Inferior parietal cortex (tissue), 1 donor: ENCODE data around the gene DIAPH1.
A peak's percentile ranks its signal among the peaks of the same experiment; 100 is the strongest.

Source experiments
- DNase-seq: peaks from one replicate; pipeline ENCODE4 v3.0.0-alpha.2; 2016; ENCODE audit errors: extremely low spot score

Gene DIAPH1

GRCh38 chr5:141519605-141520565 lies 98.9 kb downstream of the DIAPH1 start:
- DNase-seq = no peak

DNA sequence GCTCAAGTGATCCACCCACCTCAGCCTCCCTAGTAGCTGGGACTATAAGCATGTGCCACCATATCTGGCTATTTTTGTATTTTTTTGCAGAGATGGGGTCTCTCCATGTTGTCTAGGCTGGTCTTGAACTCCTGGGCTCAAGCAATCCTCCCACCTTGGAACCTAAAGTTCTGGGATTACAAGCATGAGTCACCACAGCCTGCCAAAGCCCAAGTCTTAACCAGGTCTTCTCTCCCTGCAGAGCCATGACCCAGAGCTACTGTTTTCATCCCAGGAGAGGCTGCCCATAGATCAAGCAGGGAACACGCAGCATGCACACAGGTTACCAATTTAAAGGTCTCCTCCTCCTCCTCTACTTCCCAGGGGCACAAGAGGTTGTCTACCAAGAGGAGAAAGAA lies 100.2 kb downstream of the DIAPH1 start:
- no peak for DNase-seq

GRCh38 chr5:141517880-141518617 lies 100.8 kb downstream of the DIAPH1 start:
- no peak for DNase-seq

DNA sequence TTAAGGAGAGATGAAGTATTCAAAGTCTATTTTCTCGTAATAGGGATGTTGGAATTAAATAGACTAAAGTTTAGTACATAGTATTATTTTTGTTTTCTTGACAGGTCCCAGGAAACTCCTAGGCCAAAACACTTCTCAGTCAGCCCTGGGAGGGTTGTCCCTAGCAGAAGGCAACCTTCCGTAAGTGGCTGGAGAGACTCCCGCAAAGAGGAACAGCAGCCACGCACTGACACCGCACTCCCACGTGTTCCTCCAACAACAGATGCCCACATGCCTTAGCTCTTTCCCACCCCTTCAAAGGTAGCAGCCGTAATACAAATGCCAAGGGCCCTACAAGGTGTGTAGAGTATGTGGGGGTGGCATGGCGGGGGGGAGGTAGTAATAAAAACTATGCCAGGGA lies 101.5 kb downstream of the DIAPH1 start:
- no peak for DNase-seq

DNA sequence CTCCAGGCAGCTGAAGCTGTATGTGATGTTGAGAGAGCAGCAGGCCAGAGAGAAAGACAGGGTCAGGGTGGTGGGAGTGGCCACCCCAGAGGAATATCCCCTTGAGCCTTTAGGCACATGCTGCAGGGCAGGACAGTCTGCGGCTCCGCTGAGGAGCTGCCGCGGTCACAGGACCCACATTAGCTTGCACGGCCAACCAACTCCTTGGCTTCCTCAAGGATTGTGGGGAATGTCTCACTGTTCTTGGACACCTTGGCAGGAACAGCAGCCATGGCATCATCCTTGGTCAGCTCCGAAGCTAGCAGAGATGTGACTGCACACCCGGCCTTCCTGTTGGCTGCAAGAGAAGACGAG lies 102.2 kb downstream of the DIAPH1 start:
- no peak for DNase-seq

GRCh38 chr5:141515946-141516671 lies 102.7 kb downstream of the DIAPH1 start:
- DNase-seq = no peak

- no peak for DNase-seq
Observed at GRCh38 chr5:141515141-141515540, 103.7 kb downstream of the DIAPH1 start.

DNA sequence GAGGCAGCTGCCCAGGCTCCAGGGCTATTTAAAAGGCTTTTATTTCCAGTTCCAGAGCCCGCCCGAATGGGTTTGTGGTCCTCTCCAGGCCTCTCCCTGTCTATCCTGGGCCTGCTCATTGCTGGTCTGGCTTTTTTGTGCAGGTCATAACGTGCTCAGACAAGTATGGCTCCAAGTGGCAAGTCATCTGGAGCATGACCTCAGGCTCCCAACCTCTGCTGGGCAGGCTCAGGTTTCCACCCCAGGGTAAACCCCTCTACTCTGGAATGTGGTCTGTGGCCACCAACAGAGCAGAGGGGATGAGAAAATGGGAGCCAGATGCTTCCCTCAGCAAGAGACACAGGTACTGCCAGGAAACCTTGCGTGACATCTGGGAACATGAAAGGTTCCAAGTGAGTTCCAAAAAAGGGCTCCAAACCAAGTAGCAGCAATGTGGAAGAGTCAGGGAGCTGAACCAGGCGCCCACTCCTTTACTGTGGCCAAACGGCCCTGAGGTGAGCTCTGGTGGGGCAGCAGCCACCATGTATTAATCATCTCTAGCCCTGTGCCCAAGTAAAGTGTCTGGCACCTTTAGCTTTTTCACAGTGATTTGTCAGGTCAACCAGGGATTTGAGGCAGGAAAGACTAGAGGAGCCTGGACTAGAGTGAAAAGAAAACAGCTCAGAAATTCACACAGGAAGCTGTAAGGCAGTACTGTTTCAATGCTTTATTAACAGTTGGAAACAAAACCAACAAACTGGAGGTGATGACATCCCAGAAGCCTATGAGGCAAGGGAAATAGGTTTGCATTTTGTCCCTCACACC lies 104.3 kb downstream of the DIAPH1 start:
- no peak for DNase-seq

- peak; percentile 76 for DNase-seq
Observed at GRCh38 chr5:141513627-141514329, 105.0 kb downstream of the DIAPH1 start.

- DNase-seq = no peak
Observed at GRCh38 chr5:141512911-141513626, 105.7 kb downstream of the DIAPH1 start.

GRCh38 chr5:141512390-141512910 lies 106.3 kb downstream of the DIAPH1 start:
- peak; percentile 72 for DNase-seq

DNA sequence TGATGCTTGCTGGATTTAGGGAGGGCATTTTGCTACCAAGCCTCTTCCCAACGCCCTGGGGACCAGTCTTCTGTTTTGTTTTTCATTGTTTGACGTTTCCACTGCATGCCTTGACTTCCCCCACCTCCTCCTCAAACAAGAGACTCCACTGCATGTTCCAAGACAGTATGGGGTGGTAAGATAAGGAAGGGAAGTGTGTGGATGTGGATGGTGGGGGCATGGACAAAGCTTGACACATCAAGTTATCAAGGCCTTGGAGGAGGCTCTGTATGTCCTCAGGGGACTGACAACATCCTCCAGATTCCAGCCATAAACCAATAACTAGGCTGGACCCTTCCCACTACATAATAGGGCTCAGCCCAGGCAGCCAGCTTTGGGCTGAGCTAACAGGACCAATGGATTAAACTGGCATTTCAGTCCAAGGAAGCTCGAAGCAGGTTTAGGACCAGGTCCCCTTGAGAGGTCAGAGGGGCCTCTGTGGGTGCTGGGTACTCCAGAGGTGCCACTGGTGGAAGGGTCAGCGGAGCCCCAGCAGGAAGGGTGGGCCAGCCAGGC lies 107.0 kb downstream of the DIAPH1 start:
- DNase-seq = no peak

DNA sequence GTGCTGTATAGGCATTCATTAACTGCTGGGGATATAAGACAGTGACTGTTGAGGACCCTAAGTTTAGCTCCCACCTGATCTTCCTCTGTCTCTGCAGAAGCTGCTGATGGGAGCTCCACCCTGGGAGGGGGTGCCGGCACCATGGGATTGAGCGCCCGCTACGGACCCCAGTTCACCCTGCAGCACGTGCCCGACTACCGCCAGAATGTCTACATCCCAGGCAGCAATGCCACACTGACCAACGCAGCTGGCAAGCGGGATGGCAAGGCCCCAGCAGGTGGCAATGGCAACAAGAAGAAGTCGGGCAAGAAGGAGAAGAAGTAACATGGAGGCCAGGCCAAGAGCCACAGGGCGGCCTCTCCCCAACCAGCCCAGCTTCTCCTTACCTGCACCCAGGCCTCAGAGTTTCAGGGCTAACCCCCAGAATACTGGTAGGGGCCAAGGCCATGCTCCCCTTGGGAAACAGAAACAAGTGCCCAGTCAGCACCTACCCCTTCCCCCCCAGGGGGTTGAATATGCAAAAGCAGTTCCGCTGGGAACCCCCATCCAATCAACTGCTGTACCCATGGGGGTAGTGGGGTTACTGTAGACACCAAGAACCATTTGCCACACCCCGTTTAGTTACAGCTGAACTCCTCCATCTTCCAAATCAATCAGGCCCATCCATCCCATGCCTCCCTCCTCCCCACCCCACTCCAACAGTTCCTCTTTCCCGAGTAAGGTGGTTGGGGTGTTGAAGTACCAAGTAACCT lies 107.8 kb downstream of the DIAPH1 start:
- no peak for DNase-seq

- DNase-seq = no peak
Observed at GRCh38 chr5:141510160-141510559, 108.6 kb downstream of the DIAPH1 start.

GRCh38 chr5:141508798-141509611 lies 109.8 kb downstream of the DIAPH1 start:
- no peak for DNase-seq

DNA sequence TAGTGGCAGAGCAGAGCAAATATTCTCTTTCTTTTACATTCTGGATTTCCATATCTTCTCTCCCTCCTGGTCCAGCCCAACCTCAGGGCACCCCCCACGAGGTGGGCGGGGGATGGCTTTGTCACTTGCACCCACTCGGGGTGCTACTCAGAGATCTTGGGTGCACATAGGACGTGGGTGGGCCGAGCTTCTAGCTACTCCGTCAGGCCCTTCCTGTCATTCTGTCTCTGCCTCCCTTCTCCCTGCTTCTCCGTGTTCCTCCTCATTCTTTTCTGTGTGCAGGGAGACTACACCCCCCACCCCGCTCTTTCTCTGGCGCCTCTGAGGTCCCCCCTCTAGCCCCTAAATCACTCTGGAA lies 110.4 kb downstream of the DIAPH1 start:
- no peak for DNase-seq

GRCh38 chr5:141507387-141508091 lies 111.3 kb downstream of the DIAPH1 start:
- DNase-seq = no peak
